Prostate gland (tissue), 2 donors: Measurements from ENCODE around the gene MYO16.

ENCODE experiments used
- CTCF ChIP-seq, 4 experiments: fragments of 200-600 bp in 2 of 4; fragments of 450-650 bp in 2 of 4; sonication (generic) in 2 of 4; IDR thresholded peaks; 1 replicate in 3 of 4; 2 replicates in 1 of 4; pipeline ENCODE4 v1.5.1; 2016 to 2019; ENCODE audit warnings: antibody characterized with exemption in 4 of 4, mild to moderate bottlenecking in 2 of 4, moderate library complexity in 2 of 4
- POLR2A ChIP-seq: fragments of 450-650 bp; IDR thresholded peaks from one replicate; pipeline ENCODE4 v1.6.1; 2016; ENCODE audit warnings: antibody characterized with exemption, mild to moderate bottlenecking

- TF ChIP-seq CTCF (IDR thresholded peaks at IDR 0.05) = no peak
- no peak for TF ChIP-seq POLR2A
Measured at GRCh38 chr13:108663710-108664109, 34.3 kb downstream of the MYO16 start.
